PC-3 (cell line): ENCODE data around the gene DCLK1. TPM values are rescaled to one million over a fixed set of nuclear protein-coding genes. Genes with fewer than 3 reads are reported as not detected.

ENCODE experiments used
- ATAC-seq: fragments of 200-7000 bp; cut with Tn5 transposase; 2 replicates; pipeline ENCODE4 v1.9.1; 2020; ENCODE audit warnings: mild to moderate bottlenecking, moderate library complexity
- BruUV-seq: library from RNA; stranded (reverse); fragments of 400-500 nt; replicated peaks from 2 replicates; lab custom pipeline; 2021; lab: Mats Ljungman, UMichigan
- CTCF ChIA-PET: fragments of 300-600 bp; sonication (Branson Sonifier 250); formaldehyde crosslinking; loops from one replicate; lab custom pipeline; 2022; ENCODE audit warnings: antibody characterized with exemption; lab: Charles Lee
- POLR2A ChIA-PET: fragments of 300-600 bp; sonication (Branson Sonifier 250); formaldehyde crosslinking; loops from one replicate; lab custom pipeline; 2022; ENCODE audit warnings: antibody characterized with exemption; ENCODE audit not compliant: unreplicated experiment; lab: Charles Lee
- DNase-seq: peaks from one replicate; pipeline ENCODE4 v3.0.0-alpha.2; 2015
- H2AFZ ChIP-seq: fragments of 300-600 bp; sonication (generic); 2 replicates; pipeline ENCODE4 v1.6.0; 2016; ENCODE audit warnings: antibody characterized with exemption, low read length
- H3F3A ChIP-seq: fragments of 300-600 bp; sonication (generic); one replicate; pipeline ENCODE4 v1.6.0; 2017; ENCODE audit warnings: antibody characterized with exemption, low read length, control low read depth, mild to moderate bottlenecking; ENCODE audit not compliant: unreplicated experiment
- H3K27ac ChIP-seq: fragments of 300-600 bp; sonication (generic); 2 replicates; pipeline ENCODE4 v1.5.1; 2016; ENCODE audit warnings: mild to moderate bottlenecking, low read length
- H3K27me3 ChIP-seq: fragments of 300-600 bp; sonication (generic); 2 replicates; pipeline ENCODE4 v1.6.1; 2016; ENCODE audit warnings: low read length, mixed read lengths
- H3K36me3 ChIP-seq: fragments of 300-600 bp; sonication (generic); 2 replicates; pipeline ENCODE4 v1.6.1; 2016; ENCODE audit warnings: low read depth, mixed run types, low read length, mixed read lengths
- H3K4me1 ChIP-seq: fragments of 300-600 bp; sonication (generic); 2 replicates; pipeline ENCODE4 v1.5.1; 2016; ENCODE audit warnings: low read length; ENCODE audit not compliant: insufficient read depth
- H3K4me2 ChIP-seq: fragments of 300-600 bp; sonication (generic); 2 replicates; pipeline ENCODE4 v1.6.0; 2016; ENCODE audit warnings: low read length
- H3K4me3 ChIP-seq: fragments of 300-600 bp; sonication (generic); 2 replicates; pipeline ENCODE4 v1.5.1; 2016; ENCODE audit warnings: mild to moderate bottlenecking, low read length, mixed read lengths
- H3K79me2 ChIP-seq: fragments of 300-600 bp; sonication (generic); 2 replicates; pipeline ENCODE4 v1.6.1; 2017; ENCODE audit warnings: low read length, mixed read lengths
- H3K9ac ChIP-seq: fragments of 300-600 bp; sonication (generic); 2 replicates; pipeline ENCODE4 v1.6.0; 2016; ENCODE audit warnings: mild to moderate bottlenecking, low read length
- H3K9me2 ChIP-seq: fragments of 300-600 bp; sonication (generic); replicated peaks from 2 replicates; pipeline ENCODE4 v1.6.1; 2016; ENCODE audit warnings: mixed run types, low read length, mixed read lengths
- H3K9me3 ChIP-seq: fragments of 300-600 bp; sonication (generic); 2 replicates; pipeline ENCODE4 v1.6.1; 2016; ENCODE audit warnings: low read length, mixed read lengths
- H4K20me1 ChIP-seq: fragments of 300-600 bp; sonication (generic); 2 replicates; pipeline ENCODE4 v1.6.1; 2016; ENCODE audit warnings: low read length, mixed read lengths
- EZH2 ChIP-seq: fragments of 300-600 bp; sonication (generic); IDR thresholded peaks from one replicate; pipeline ENCODE4 v1.6.1; 2017; ENCODE audit warnings: antibody characterized with exemption, mild to moderate bottlenecking, low read length; ENCODE audit not compliant: unreplicated experiment
- EZH2phosphoT487 ChIP-seq: fragments of 300-600 bp; sonication (generic); IDR thresholded peaks from 2 replicates; pipeline ENCODE4 v1.6.1; 2018; ENCODE audit warnings: mild to moderate bottlenecking, antibody characterized with exemption, low read length, borderline replicate concordance
- intact Hi-C: fragments of 100-400 bp; cut with micrococcal nuclease; formaldehyde crosslinking; loops from 2 replicates; pipeline ENCODE4 v1.9.0; 2023
- total RNA-seq: library from RNA; depleted of rRNA; stranded (reverse); fragments of >200 nt; gene quantifications from 2 replicates; pipeline ENCODE4 v1.2.3, GENCODE V29; 2014
- TF ChIP-seq, protein P1 (sequence below): fragments of 300-600 bp; sonication (generic); conservative IDR thresholded peaks from 2 replicates; pipeline ENCODE4 v1.5.1; 2017; ENCODE audit warnings: antibody characterized with exemption, low read depth, mild to moderate bottlenecking, low read length

DCLK1 gene
- total RNA-seq, 1 experiment from 2014 or later = not detected

DNA sequence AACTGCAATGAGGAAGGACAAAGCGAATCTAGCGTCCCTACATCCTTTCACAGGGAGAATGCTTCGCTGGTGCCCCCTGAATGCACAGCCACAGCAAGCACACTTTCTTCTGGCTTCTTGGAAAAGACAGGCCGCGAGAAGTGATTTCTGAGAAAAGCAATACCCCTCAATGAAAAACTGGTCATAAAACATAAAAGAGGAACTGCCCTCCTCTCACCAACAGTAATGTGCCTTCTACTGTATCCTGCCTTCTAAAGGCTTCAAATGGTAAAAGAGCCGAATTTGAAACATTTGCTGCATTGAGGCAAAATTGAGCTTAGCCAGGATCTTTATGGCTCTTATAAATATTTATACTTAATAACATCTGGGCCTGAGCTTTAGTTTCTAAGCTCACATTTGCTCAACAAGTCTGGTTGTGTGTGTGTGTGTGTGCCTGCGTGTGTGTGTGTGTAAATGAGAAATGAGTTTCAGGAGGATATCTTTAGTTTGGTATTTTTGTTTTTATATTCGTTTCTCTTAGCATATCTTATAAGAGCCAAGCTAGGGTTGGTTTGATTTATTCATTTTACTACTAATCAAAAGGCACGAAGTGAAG lies 408.6 kb downstream of the DCLK1 start:
- ChIA-PET POLR2A (no interaction called here), CTCF (interaction anchor here (0.6 to 1.1 kb wide), 3 partner anchors 67 to 615 kb away, joined by 3 read pairs; no protein-coding TSS in a partner anchor)
- no peaks in the 10 kb centered on the region for H3K9me2 ChIP-seq
- H3K9ac ChIP-seq = no peak overlapping the region
- H3K27me3 ChIP-seq = no peaks in the 10 kb centered on the region
- no peak overlapping the region for H3K4me3 ChIP-seq
- DNase-seq (no peak), ATAC-seq (no peak)
- H3F3A ChIP-seq = no peaks in the 10 kb centered on the region
- H3K9me3 ChIP-seq = no peaks in the 10 kb centered on the region
- H3K4me1 ChIP-seq = peaks cover 6% of the 10 kb centered on the region; the same call in 1 of the 2 replicates
- H3K79me2 ChIP-seq = no peaks in the 10 kb centered on the region
- no peaks in the 10 kb centered on the region for H4K20me1 ChIP-seq
- H3K4me2 ChIP-seq = no peak overlapping the region
- TF ChIP-seq EZH2phosphoT487 = no peak
- TF ChIP-seq EZH2 = no peak
- TF ChIP-seq, protein P1, sequence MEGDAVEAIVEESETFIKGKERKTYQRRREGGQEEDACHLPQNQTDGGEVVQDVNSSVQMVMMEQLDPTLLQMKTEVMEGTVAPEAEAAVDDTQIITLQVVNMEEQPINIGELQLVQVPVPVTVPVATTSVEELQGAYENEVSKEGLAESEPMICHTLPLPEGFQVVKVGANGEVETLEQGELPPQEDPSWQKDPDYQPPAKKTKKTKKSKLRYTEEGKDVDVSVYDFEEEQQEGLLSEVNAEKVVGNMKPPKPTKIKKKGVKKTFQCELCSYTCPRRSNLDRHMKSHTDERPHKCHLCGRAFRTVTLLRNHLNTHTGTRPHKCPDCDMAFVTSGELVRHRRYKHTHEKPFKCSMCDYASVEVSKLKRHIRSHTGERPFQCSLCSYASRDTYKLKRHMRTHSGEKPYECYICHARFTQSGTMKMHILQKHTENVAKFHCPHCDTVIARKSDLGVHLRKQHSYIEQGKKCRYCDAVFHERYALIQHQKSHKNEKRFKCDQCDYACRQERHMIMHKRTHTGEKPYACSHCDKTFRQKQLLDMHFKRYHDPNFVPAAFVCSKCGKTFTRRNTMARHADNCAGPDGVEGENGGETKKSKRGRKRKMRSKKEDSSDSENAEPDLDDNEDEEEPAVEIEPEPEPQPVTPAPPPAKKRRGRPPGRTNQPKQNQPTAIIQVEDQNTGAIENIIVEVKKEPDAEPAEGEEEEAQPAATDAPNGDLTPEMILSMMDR = no peak
- no peak overlapping the region for H3K27ac ChIP-seq
- H3K36me3 ChIP-seq = no peaks in the 10 kb centered on the region
- intact Hi-C loops = loop anchor here (2.0 to 10.0 kb wide), 2 partner anchors 62 to 238 kb away; no protein-coding TSS in a partner anchor
- BruUV-seq = no TSS peak
- H2AFZ ChIP-seq = no peak overlapping the region

DNA sequence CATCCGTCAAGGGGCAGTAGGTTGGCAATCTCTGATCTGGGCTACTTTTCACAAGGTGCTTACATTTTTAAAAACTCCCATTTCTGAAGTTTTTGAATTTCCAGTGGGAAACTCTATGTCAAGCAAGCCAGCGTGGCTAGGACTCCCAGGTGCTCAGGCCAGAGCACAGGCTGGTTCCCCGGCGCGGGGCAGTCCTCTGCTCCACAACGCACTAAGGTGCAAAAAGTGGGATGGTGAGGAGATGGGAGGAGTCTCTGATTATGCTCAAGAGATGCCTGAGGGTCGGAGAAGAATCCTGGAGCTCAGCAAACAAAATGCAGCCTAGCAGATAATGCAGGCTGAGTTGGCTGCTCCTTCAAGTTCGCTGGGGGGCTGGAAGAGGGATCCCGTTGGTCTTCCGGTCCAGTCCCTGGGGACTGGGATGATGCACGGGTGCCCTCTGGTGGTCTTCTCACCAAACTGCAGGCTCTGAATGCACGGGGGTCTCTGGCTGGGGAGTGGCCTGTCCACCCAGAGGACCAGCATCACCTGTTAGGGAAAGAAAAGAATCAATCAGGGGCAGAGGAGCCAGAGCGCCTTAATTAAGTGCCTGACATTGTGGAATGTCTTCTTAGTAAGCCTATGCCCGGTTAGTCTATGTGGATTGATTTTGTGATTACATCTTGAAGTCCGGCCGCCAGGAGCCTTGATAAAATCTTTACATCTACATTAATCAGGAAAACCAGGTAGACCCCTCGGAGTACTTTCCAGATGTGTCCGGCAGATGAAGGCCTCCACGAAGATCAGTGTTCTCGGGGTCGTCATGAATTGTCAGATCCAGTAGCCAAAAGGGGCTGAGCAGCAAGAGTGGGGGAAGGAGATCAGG lies 410.3 kb downstream of the DCLK1 start:
- no peaks in the 10 kb centered on the region for H3F3A ChIP-seq
- H3K4me3 ChIP-seq = peak overlapping the region; percentile 58
- H3K36me3 ChIP-seq = no peaks in the 10 kb centered on the region
- BruUV-seq = no TSS peak
- ChIA-PET CTCF (no interaction called here), POLR2A (interaction anchor here (0.6 kb wide), 1 partner anchor 165 kb away, joined by 4 read pairs; no protein-coding TSS in a partner anchor)
- no peaks in the 10 kb centered on the region for H3K79me2 ChIP-seq
- DNase-seq = peak; percentile 70
- ATAC-seq = peak; percentile 60
- H3K4me1 ChIP-seq = peaks cover 17% of the 10 kb centered on the region
- H3K27me3 ChIP-seq = no peaks in the 10 kb centered on the region
- no peaks in the 10 kb centered on the region for H3K9me2 ChIP-seq
- H3K4me2 ChIP-seq = peak overlapping the region; percentile 83
- intact Hi-C loops = loop anchor here (1.0 to 10.0 kb wide), 3 partner anchors 64 to 511 kb away; no protein-coding TSS in a partner anchor
- H3K27ac ChIP-seq = no peak overlapping the region
- no peak overlapping the region for H3K9ac ChIP-seq
- H2AFZ ChIP-seq = peak overlapping the region; percentile 72
- H3K9me3 ChIP-seq = no peaks in the 10 kb centered on the region
- TF ChIP-seq EZH2phosphoT487 (no peak), EZH2 (no peak)
- TF ChIP-seq, protein P1 = peak; percentile 95
- H4K20me1 ChIP-seq = no peaks in the 10 kb centered on the region
